Common myeloid progenitor, CD34-positive (primary cell): ENCODE results near the gene CTRB1.

Source experiments
- CTCF ChIA-PET: fragments of 350-600 bp; sonication (Branson Sonifier 250); formaldehyde crosslinking; loops from one replicate; lab custom pipeline; 2021; ENCODE audit warnings: antibody characterized with exemption; lab: Charles Lee
- POLR2A ChIA-PET: fragments of 350-600 bp; sonication (Branson Sonifier 250); formaldehyde crosslinking; loops from one replicate; lab custom pipeline; 2021; ENCODE audit warnings: antibody characterized with exemption; lab: Charles Lee
- DNase-seq, 3 donors: peaks; one replicate each; pipeline versions ENCODE4 v3.0.0 to v3.0.0-alpha.2; 2013
- H3K27ac ChIP-seq, 2 experiments: 1 replicate in 1 of 2; 2 replicates in 1 of 2; pipeline ENCODE4 v1.7.0; 2013; ENCODE audit warnings: inconsistent platforms in 2 of 2, low read length in 2 of 2, mild to moderate bottlenecking in 2 of 2, low read depth in 1 of 2, moderate library complexity in 1 of 2; ENCODE audit not compliant: severe bottlenecking in 2 of 2, insufficient read depth in 1 of 2, poor library complexity in 1 of 2
- H3K27me3 ChIP-seq, 5 experiments: replicated peaks in 2 of 5; 1 replicate in 3 of 5; 2 replicates in 2 of 5; pipeline versions ENCODE4 v1.6.1 to v1.7.0; 2013; ENCODE audit warnings: low read length in 4 of 5, mild to moderate bottlenecking in 2 of 5, moderate library complexity in 2 of 5, inconsistent platforms in 1 of 5; ENCODE audit not compliant: insufficient read depth in 5 of 5, control insufficient read depth in 4 of 5
- H3K36me3 ChIP-seq, 4 experiments: 1 replicate in 2 of 4; 2 replicates in 2 of 4; pipeline versions ENCODE4 v1.6.1 to v1.7.0; 2013; ENCODE audit warnings: low read length in 3 of 4, control low read depth in 1 of 4, mild to moderate bottlenecking in 1 of 4; ENCODE audit not compliant: control insufficient read depth in 4 of 4, insufficient read depth in 4 of 4
- H3K4me1 ChIP-seq, 4 experiments: 1 replicate in 3 of 4; 2 replicates in 1 of 4; pipeline versions ENCODE4 v1.6.1 to v1.7.1; 2013; ENCODE audit warnings: low read length in 3 of 4, mild to moderate bottlenecking in 3 of 4, control low read depth in 1 of 4, inconsistent platforms in 1 of 4, moderate library complexity in 1 of 4; ENCODE audit not compliant: control insufficient read depth in 4 of 4, insufficient read depth in 4 of 4; ENCODE audit errors: control extremely low read depth in 1 of 4
- H3K4me3 ChIP-seq, 7 experiments: 1 replicate in 4 of 7; 2 replicates in 3 of 7; pipeline versions ENCODE4 v1.5.1 to v1.7.0; 2013; ENCODE audit warnings: mild to moderate bottlenecking in 7 of 7, low read length in 6 of 7, moderate library complexity in 6 of 7, inconsistent platforms in 2 of 7, low read depth in 2 of 7, control low read depth in 1 of 7; ENCODE audit not compliant: insufficient read depth in 4 of 7, control insufficient read depth in 1 of 7; ENCODE audit errors: extremely low read depth in 1 of 7
- H3K9me3 ChIP-seq, 5 experiments: 1 replicate in 4 of 5; 2 replicates in 1 of 5; pipeline versions ENCODE4 v1.6.1 to v1.7.1; 2013; ENCODE audit warnings: low read length in 4 of 5, mild to moderate bottlenecking in 2 of 5, inconsistent platforms in 1 of 5, low read depth in 1 of 5, moderate library complexity in 1 of 5; ENCODE audit not compliant: control insufficient read depth in 4 of 5, insufficient read depth in 2 of 5; ENCODE audit errors: control extremely low read depth in 1 of 5
- WGBS: methylation state at CpG from one replicate; pipeline ENCODE4 v1.1.5; 2013; ENCODE audit not compliant: insufficient coverage; 5-methylcytosine and 5-hydroxymethylcytosine counted together

CTRB1 gene

DNA sequence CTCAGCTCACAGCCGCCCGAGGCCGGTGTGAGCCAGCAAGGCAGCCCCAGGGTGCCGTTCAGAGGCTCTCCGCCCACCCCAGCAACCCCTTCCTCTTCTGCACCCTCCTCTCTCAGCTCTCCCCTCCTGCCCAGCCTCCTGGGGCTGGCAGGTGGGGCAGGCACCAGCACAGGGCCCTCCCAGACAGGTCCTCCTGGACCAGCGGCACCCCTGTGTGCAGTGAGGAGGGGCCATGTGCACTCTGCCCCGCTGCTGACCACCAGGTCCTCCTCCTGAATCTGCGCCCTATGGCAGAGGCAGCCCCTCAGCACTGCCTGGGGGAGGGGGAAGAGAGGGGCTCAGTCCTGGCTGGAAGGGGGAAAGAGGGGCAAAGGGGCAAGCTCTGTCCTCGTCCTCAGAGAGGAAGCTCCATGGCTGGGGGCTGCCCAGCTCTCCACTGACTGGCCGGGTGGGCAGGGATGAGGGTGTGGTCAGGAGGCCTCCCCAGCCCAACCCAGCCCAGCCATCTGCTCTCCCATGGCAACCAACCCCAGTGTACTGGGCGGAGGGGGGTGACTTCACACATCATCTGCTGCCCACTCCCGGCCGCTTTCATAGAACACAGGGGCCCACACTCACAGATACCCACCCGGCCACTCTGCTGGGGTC lies 38.0 kb downstream of the CTRB1 start:
- H3K27ac ChIP-seq = no peak overlapping the region
- ChIA-PET POLR2A (interaction anchor here (1.2 kb wide), 1 partner anchor 10 kb away, joined by 3 read pairs; no protein-coding TSS in a partner anchor), CTCF (no interaction called here)
- H3K9me3 ChIP-seq = no peaks in the 10 kb centered on the region
- peaks cover 11 to 93% (median 31%) of the 10 kb centered on the region in 5 experiments for H3K27me3 ChIP-seq
- no peaks in the 10 kb centered on the region for H3K36me3 ChIP-seq
- H3K4me3 ChIP-seq = no peak overlapping the region
- DNase-seq = no peak
- WGBS = 78% methylated on average over 12 of the region's 14 CpGs
- H3K4me1 ChIP-seq = peaks cover 0 to 4% (median 2%) of the 10 kb centered on the region in 4 experiments

DNA sequence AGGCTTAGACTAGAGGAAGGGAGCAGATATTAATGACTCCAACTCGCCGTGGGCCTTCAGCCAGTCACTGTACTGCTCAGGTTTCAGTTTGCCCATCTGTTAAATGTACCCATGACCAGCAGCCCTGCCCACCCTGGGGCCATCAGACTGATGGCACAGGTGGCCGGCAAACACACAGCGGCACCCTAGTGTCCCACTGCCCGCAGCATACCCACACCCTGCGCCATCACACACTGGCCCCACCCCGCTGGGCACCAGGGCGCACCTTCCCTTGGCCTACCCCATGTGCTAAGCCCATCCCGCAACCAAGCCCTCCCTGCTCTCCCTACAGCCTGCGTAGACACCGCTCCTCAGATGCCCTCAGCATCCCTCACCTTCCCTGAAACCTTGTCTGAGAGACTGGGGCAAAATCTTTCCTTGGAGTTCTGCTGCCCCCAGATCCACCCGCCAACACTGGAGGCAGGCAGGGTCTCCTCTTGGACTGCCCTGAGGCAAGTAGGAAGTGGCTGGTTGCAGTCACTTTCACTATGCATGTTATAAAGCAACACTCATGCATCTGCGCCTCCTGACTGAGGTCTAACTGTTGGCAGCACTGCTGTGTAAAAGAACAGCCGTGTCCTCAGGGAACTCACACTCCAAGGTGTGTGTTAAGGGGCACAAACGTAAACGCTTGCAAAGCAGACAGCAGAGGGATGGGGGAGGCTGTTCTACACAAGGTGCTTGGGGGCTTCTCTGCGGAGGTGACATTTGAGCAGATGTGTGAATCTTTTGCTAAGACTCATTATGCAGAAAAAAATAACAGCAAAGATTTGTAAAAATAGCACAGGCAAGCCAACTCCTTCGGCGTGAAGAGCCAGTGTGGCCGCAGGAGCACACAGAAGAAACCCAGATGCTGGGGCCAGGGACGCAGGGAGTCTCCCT lies 39.4 kb downstream of the CTRB1 start:
- POLR2A ChIA-PET = no interaction called here
- peaks cover 0 to 4% (median 2%) of the 10 kb centered on the region in 4 experiments for H3K4me1 ChIP-seq
- peaks cover 11 to 93% (median 18%) of the 10 kb centered on the region in 5 experiments for H3K27me3 ChIP-seq
- no peak for DNase-seq
- H3K36me3 ChIP-seq = no peaks in the 10 kb centered on the region
- CTCF ChIA-PET = no interaction called here
- no peak overlapping the region for H3K27ac ChIP-seq
- H3K9me3 ChIP-seq = no peaks in the 10 kb centered on the region
- no peak overlapping the region for H3K4me3 ChIP-seq
- 92% methylated on average over 21 of the region's 21 CpGs for WGBS

DNA sequence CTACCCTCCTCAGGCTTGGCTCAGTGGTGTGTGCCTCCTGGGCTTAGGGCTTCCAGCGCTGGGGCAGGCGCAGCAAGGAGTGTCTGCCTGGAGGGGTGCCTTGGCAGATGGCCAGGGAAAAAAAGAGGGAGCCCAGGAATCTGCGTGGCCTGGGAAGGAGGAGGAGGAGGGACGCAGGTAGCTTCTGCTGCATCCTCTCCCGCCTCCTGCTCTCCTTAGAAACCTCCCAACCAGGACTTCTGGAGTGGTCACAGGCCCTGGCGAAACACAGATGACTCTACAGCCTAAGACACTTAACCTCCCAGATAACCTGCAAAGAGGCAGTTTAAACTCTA lies 40.0 kb downstream of the CTRB1 start:
- WGBS = 100% methylated on average over 2 of the region's 6 CpGs

DNA sequence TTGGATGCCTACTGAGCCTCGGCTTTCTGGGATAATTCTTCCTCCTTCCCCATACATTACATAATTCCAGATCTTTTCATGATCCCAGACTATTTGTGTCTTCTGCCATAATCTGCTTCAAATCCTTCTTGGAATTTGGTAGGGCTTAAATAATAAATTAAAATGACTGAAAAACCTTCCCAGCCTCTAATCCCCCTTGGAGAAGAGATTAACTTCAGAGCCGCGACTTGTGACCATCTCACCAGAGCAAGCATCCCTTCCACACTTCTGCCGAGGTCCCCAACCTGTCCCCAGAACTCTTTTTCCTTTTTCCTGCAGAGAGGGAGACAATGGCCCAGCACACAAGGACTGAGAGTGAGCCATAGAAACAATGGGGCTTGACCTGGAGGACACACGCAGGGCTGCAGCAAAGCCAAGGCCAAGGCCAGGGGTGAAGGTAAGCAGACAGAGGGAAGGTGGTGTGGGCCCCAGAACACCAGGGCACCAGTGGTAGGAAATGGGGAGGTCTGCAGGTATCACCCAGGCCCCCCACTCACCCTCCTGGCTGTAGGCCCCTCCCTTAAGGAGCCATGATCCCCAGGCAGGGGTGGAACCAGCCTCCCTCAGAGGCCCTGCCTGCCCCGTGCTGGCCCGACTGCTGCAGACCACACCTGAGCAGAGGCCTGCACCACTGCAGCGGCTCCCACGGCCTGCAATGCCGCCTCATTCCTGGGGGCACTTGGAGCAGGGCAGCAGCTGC lies 42.2 kb downstream of the CTRB1 start:
- Histone ChIP-seq H3K36me3 (no peaks in the 10 kb centered on the region), H3K9me3 (no peaks in the 10 kb centered on the region), H3K4me3 (no peak overlapping the region), H3K27ac (no peak overlapping the region), H3K4me1 (peaks cover 0 to 14% (median 12%) of the 10 kb centered on the region in 4 experiments), H3K27me3 (peaks cover 0 to 95% (median 30%) of the 10 kb centered on the region in 5 experiments)
- ChIA-PET CTCF (no interaction called here), POLR2A (no interaction called here)
- 100% methylated on average over 9 of the region's 10 CpGs for WGBS
- DNase-seq = no peak

More for the DNA sequence above, 40.0 kb downstream of the CTRB1 start:
- Histone ChIP-seq H3K36me3 (no peaks in the 10 kb centered on the region), H3K27ac (no peak overlapping the region), H3K4me3 (no peak overlapping the region), H3K4me1 (peaks cover 0 to 4% (median 2%) of the 10 kb centered on the region in 4 experiments), H3K9me3 (no peaks in the 10 kb centered on the region), H3K27me3 (peaks cover 11 to 93% (median 21%) of the 10 kb centered on the region in 5 experiments)
- ChIA-PET POLR2A (no interaction called here), CTCF (no interaction called here)
- no peak for DNase-seq

DNA sequence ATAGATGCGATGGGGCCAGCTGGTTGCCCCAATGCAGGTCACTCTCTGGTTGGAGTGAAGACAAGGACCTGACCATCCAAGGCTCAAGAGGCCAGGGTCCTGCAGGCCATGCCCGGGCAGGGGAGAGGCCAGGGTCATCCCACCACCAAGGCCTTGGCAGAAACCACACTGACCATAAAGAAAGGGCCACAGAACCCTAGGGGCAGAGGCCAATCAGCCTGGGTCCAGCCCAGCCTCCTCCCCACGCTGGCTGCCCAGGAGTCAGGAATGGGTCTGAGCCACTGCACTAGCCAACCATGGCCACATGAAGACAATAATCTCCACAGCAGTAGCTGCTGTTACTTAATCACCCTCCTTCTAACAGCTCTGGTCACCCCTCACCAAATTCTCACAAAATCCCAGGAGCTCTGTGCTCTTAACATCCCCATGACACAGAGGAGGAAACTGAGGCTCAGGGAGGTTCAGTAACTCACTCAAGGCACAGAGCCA lies 42.8 kb downstream of the CTRB1 start:
- POLR2A ChIA-PET = no interaction called here
- peaks cover 0 to 15% (median 13%) of the 10 kb centered on the region in 4 experiments for H3K4me1 ChIP-seq
- H3K9me3 ChIP-seq = no peaks in the 10 kb centered on the region
- no peak for DNase-seq
- WGBS = 100% methylated on average over 3 of the region's 3 CpGs
- no peak overlapping the region for H3K4me3 ChIP-seq
- H3K27ac ChIP-seq = no peak overlapping the region
- peaks cover 0 to 95% (median 31%) of the 10 kb centered on the region in 5 experiments for H3K27me3 ChIP-seq
- CTCF ChIA-PET = no interaction called here
- no peaks in the 10 kb centered on the region for H3K36me3 ChIP-seq

DNA sequence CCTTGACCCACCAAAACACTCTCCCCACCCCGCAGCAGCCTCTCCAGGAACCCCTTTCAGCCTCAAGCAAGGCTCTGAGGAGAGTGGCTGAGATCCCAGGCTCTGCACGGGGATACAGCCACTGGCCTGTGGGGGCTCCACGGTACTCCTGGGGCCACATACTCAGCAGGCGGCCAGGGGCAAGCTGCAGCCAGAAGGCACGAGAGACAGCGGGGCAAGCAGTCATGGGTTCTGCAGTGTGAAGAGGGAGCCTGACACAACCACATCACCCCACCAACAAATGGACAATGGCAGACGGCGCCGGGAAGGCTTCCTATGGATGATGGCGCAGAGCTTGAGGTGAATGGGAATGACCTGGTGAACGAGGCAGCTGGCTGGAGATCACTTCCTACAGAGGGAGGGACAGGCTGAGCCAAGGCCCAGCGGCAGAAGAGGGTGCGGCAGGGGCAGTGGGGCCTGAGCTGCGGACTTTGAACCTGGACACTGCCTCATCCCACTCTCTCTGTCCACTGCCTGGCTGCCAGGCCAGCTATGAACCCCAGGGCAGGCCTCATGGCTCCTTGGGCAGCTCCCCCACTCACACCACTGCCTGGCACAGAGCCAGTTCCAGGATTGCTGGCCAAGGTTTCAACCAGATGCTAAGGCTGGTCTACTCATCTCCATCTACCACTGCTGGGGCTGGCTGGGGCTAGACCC lies 43.5 kb downstream of the CTRB1 start:
- no peak for DNase-seq
- ChIA-PET CTCF (no interaction called here), POLR2A (no interaction called here)
- Histone ChIP-seq H3K27me3 (peaks cover 0 to 95% (median 34%) of the 10 kb centered on the region in 5 experiments), H3K36me3 (no peaks in the 10 kb centered on the region), H3K9me3 (no peaks in the 10 kb centered on the region), H3K4me1 (peaks cover 0 to 15% (median 13%) of the 10 kb centered on the region in 4 experiments), H3K4me3 (no peak overlapping the region), H3K27ac (no peak overlapping the region)
- 98% methylated on average over 8 of the region's 14 CpGs for WGBS
